GM21723 (cell line): ENCODE measurements around the gene GDF10.

Source experiments
- ATAC-seq: cut with Tn5 transposase; IDR thresholded peaks from one replicate; pipeline ENCODE4 v1.9.1; 2021; ENCODE audit warnings: mild to moderate bottlenecking, moderate library complexity; ENCODE audit not compliant: unreplicated experiment

The GDF10 gene

DNA sequence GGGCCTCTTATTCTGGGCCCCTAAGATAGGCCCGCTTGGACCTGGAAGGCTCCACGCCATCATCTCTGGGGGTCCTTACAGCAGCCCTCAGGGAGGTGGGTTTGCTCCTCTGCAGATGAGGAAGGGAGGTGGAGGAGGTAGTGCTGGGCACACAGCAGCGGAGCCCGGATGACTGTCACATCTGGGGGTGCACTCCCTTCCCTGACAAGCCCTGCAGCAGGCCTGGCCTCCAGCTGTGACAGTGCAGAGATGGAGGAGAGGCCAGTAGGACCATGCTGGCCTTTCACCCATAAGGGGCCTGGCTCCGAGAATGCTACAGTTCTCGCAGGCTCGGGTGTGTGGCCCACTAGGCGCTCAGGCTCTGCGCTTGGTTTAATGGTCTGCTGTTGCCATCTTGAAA is 31.5 kb downstream of the GDF10 start:
- no peak for ATAC-seq

GRCh38 chr10:47331954-47332353 is 32.0 kb downstream of the GDF10 start:
- ATAC-seq, result no peak

GRCh38 chr10:47332371-47332770 is 32.4 kb downstream of the GDF10 start:
- no peak for ATAC-seq

DNA sequence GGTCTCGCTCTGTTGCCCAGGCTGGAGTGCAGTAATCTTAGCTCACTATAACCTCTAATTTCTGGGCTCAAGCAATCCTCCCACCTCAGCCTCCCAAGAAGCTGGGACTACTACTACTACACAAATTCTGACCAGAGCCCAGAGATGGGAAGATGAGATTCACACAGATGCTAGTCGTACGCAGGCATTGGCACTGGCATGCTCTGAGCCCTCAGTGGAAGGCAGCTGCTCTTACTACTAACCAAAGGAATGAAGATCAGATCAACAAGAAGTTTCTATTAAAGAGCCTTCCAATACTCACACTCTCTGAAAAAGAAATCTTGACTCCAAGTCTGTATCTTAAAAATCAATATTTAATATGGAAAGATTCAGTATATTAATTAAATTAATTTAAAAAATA is 32.9 kb downstream of the GDF10 start:
- ATAC-seq, result no peak

DNA sequence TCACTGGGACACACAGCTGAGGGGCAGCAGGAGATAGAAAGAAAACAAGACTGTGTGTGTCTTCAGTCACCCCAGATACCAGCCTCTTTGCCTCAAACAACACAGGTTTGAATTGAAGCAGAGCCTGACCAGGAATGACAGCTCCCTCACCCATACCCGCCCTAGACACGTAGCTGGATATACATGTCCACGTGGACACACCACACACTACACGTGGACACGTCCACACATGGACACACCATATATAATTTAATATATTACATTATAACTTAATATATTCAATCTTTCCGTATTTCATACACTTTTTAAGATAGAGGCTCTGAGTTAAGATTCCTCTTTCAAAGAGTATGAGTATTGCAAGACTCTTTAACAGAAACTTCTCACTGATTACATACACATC is 33.5 kb downstream of the GDF10 start:
- ATAC-seq, result no peak

DNA sequence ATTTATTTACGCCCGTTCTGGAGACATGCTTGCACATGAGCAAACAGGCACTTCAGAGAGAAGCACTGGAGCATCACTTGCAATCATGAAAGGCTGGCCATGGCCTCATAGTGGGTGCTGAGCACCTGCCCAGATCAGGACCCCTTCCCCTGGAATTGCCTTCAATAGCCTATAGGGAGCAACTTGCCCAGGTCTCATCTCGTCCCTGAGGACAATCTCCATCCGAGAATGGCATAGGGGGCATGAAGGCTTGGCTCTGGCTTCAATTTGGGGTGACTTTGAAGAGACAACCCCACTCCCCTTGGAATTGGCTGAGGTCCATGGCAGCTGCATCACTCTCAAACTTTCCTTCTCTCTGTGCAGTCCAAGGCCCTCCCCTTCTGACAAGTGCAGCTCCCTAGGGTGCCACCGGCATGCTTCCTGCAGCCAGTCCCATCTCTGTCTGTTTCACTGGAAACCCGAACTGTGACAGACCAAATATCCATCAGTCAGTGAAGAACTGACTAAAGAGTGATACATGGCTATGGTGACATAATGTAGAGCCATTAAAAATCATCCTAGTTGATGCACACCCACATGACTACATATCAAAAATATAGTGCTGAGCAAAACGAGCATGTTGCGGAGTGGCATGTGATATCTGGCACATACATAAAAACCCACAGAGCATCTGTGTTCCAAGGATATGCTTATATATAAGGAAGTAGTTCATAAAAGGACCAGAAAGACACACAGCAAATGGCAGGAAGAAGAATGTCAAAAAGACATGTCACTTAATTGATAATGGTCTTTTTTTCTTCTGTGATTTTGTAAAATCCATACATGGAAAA is 34.7 kb downstream of the GDF10 start:
- no peak for ATAC-seq

DNA sequence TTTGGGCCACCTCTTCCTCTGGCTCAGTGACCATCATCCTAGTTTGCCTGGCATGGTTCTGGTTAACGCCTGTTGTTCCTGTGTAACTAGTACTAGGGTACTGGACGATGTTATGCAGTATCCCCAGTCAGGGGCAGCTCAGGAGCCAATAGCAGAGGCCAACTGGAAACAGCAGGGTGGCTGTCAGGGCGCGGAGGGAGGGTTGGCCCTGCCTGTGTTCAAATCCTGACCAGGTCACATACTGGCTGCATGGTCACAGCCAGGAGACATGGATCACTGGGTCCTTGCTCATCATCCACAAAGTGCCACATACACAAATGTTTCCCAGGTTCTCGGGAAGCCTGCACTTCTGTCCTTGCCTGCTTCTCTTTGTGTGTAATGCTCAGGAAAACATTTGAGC is 35.9 kb downstream of the GDF10 start:
- no peak for ATAC-seq

- ATAC-seq, result no peak
Observed at GRCh38 chr10:47336387-47337134, 36.6 kb downstream of the GDF10 start.

DNA sequence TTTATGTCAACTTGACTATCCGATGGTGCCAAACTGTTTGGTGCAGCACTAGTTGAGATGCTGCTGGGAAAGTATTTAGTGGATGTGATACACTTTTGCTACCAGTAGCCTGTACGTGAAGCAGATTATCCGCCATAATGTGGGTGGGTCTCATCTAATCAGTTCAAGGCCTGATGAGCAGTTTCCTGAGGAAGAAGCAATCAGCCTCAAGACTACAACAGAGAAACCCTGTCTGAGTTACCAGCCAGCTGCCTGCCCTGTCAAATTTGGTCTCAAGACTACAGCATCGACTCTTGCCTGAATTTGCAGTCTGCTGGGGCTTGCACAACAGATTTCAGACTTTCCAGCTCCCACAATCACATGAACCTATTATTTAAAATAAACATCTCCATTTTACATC is 37.3 kb downstream of the GDF10 start:
- no peak for ATAC-seq

- no peak for ATAC-seq
Observed at GRCh38 chr10:47339186-47339735, 39.3 kb downstream of the GDF10 start.

- no peak for ATAC-seq
Observed at GRCh38 chr10:47339759-47340607, 40.0 kb downstream of the GDF10 start.

GRCh38 chr10:47340608-47341170 is 40.7 kb downstream of the GDF10 start:
- ATAC-seq, result no peak

- ATAC-seq, result no peak
Observed at GRCh38 chr10:47344996-47345870, 45.2 kb downstream of the GDF10 start.

GRCh38 chr10:47346581-47347302 is 46.7 kb downstream of the GDF10 start:
- no peak for ATAC-seq

- ATAC-seq, result no peak
Observed at GRCh38 chr10:47347303-47347675, 47.3 kb downstream of the GDF10 start.

DNA sequence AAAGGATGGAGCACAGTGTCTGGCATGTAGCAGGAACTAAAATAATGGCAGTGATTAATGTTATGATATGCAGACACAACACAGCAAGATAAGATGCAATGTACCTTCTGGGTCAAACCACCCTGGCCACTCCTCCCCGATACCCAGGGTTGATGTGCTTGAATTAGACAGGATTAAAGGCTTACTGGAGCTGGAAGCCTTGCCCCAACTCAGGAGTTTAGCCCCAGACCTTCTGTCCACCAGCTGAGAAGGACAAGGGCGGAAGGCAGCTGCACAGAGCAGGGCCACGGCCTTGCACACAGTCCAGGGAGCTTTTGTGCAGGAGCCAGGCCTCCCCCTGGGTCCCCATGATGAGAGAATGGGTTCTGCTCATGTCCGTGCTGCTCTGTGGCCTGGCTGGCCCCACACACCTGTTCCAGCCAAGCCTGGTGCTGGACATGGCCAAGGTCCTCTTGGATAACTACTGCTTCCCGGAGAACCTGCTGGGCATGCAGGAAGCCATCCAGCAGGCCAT is 48.2 kb downstream of the GDF10 start, which contains the start of gene RBP3:
TSS of gene RBP3 (plus strand) at position 226 of the 514 bp plus-strand sequence. CDS start at position 348, 122 bp downstream.
- ATAC-seq, result no peak

DNA sequence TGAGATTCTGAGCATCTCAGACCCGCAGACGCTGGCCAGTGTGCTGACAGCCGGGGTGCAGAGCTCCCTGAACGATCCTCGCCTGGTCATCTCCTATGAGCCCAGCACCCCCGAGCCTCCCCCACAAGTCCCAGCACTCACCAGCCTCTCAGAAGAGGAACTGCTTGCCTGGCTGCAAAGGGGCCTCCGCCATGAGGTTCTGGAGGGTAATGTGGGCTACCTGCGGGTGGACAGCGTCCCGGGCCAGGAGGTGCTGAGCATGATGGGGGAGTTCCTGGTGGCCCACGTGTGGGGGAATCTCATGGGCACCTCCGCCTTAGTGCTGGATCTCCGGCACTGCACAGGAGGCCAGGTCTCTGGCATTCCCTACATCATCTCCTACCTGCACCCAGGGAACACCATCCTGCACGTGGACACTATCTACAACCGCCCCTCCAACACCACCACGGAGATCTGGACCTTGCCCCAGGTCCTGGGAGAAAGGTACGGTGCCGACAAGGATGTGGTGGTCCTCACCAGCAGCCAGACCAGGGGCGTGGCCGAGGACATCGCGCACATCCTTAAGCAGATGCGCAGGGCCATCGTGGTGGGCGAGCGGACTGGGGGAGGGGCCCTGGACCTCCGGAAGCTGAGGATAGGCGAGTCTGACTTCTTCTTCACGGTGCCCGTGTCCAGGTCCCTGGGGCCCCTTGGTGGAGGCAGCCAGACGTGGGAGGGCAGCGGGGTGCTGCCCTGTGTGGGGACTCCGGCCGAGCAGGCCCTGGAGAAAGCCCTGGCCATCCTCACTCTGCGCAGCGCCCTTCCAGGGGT is 48.9 kb downstream of the GDF10 start:
- no peak for ATAC-seq

GRCh38 chr10:47349516-47349915 is 49.5 kb downstream of the GDF10 start:
- ATAC-seq, result no peak
